Measurements from ENCODE around the gene CNIH1.
"Not testable (repeated sequence)": the region's sequence is repeated elsewhere in the genome, so short reads cannot be mapped to it uniquely, and the experiment has no call there.

The CNIH1 gene

GRCh38 chr14:54395284-54395683 is 45.9 kb downstream of the CNIH1 start:
- DNase-seq (ENCODE audit: low read depth in 1 of 2, low spot score in 1 of 2): no peak
- no peak overlapping the region for H3K27ac ChIP-seq (replicated peaks)
- H3K27me3 ChIP-seq (ENCODE audit: insufficient read depth, poor library complexity, severe bottlenecking): no peaks in the 10 kb centered on the region
- no peak overlapping the region for H3K4me3 ChIP-seq (replicated peaks; ENCODE audit: insufficient read depth, low read length)
- no peak for TF ChIP-seq REST (IDR thresholded peaks at IDR 0.05; ENCODE audit: insufficient replicate concordance, low read depth)
- no peak for TF ChIP-seq SPI1 (IDR thresholded peaks at IDR 0.05; ENCODE audit: borderline replicate concordance, low read depth)
- no peak for TF ChIP-seq GABPA (IDR thresholded peaks at IDR 0.05; ENCODE audit: low read depth)

GRCh38 chr14:54394596-54394995 is 46.6 kb downstream of the CNIH1 start:
- no peak overlapping the region for H3K27ac ChIP-seq (replicated peaks)
- TF ChIP-seq SPI1 (IDR thresholded peaks at IDR 0.05; ENCODE audit: borderline replicate concordance, low read depth): no peak
- no peak for TF ChIP-seq GABPA (IDR thresholded peaks at IDR 0.05; ENCODE audit: low read depth)
- no peak for TF ChIP-seq POLR2AphosphoS5 (IDR thresholded peaks at IDR 0.05; ENCODE audit: low read depth)
- no peak for TF ChIP-seq CTCF (IDR thresholded peaks at IDR 0.05; ENCODE audit: insufficient read depth, low read length)
- no peak for TF ChIP-seq REST (IDR thresholded peaks at IDR 0.05; ENCODE audit: insufficient replicate concordance, low read depth)
- DNase-seq (ENCODE audit: low read depth in 1 of 2, low spot score in 1 of 2): no peak

GRCh38 chr14:54392986-54393884 is 47.9 kb downstream of the CNIH1 start:
- not testable (repeated sequence) for H3K27ac ChIP-seq (replicated peaks); H3K4me3 ChIP-seq (replicated peaks; ENCODE audit: insufficient read depth, low read length); DNase-seq (ENCODE audit: low read depth in 1 of 2, low spot score in 1 of 2); H3K27me3 ChIP-seq (ENCODE audit: insufficient read depth, poor library complexity, severe bottlenecking)

More at GRCh38 chr14:54394596-54394995, 46.6 kb downstream of the CNIH1 start:
- H3K4me3 ChIP-seq (replicated peaks; ENCODE audit: insufficient read depth, low read length): no peak overlapping the region
- H3K27me3 ChIP-seq (ENCODE audit: insufficient read depth, poor library complexity, severe bottlenecking): no peaks in the 10 kb centered on the region

GRCh38 chr14:54392131-54392859 is 48.9 kb downstream of the CNIH1 start:
- Histone ChIP-seq H3K4me3 (replicated peaks; ENCODE audit: insufficient read depth, low read length) (no peak overlapping the region), H3K27ac (replicated peaks) (no peak overlapping the region), H3K27me3 (ENCODE audit: insufficient read depth, poor library complexity, severe bottlenecking) (no peaks in the 10 kb centered on the region)
- no peak for DNase-seq (ENCODE audit: low read depth in 1 of 2, low spot score in 1 of 2)
- TF ChIP-seq GABPA (IDR thresholded peaks at IDR 0.05; ENCODE audit: low read depth) (no peak), SPI1 (IDR thresholded peaks at IDR 0.05; ENCODE audit: borderline replicate concordance, low read depth) (no peak), CTCF (IDR thresholded peaks at IDR 0.05; ENCODE audit: insufficient read depth, low read length) (no peak), POLR2AphosphoS5 (IDR thresholded peaks at IDR 0.05; ENCODE audit: low read depth) (no peak), REST (IDR thresholded peaks at IDR 0.05; ENCODE audit: insufficient replicate concordance, low read depth) (no peak)

Data from HL-60 (cell line).